Measurements from ENCODE around the gene PBX4. TPM values are rescaled to one million over a fixed set of nuclear protein-coding genes. Genes with fewer than 3 reads are reported as not detected.

Gene PBX4
- total RNA-seq, 2 experiments from 2014 or later: 13.6 to 14.9 TPM

GRCh38 chr19:19527674-19528625 is 90.5 kb downstream of the PBX4 start:
- ChIA-PET CTCF (interaction anchor here (1.2 to 1.8 kb wide), 3 partner anchors 23 to 116 kb away, joined by 3 to 6 read pairs (median 4); partner anchors contain the start of gene GMIP), POLR2A (no interaction called here)

- POLR2A ChIA-PET: no interaction called here
- CTCF ChIA-PET: interaction anchor here (1.2 to 1.3 kb wide), 2 partner anchors 24 to 27 kb away, joined by 3 to 4 read pairs; no protein-coding TSS in a partner anchor
These were observed 91.2 kb downstream of the PBX4 start for GRCh38 chr19:19527371-19527656.

- ChIA-PET CTCF (interaction anchor here (1.2 to 1.3 kb wide), 2 partner anchors 25 to 28 kb away, joined by 3 to 4 read pairs; no protein-coding TSS in a partner anchor), POLR2A (no interaction called here)
These were observed 91.7 kb downstream of the PBX4 start for GRCh38 chr19:19526581-19527370.

GRCh38 chr19:19525611-19526380 is 92.7 kb downstream of the PBX4 start:
- CTCF ChIA-PET: no interaction called here

GRCh38 chr19:19524053-19524452 is 94.4 kb downstream of the PBX4 start:
- CTCF ChIA-PET: no interaction called here
- POLR2A ChIA-PET: no interaction called here

More at GRCh38 chr19:19525611-19526380, 92.7 kb downstream of the PBX4 start:
- POLR2A ChIA-PET: no interaction called here

GRCh38 chr19:19523177-19523576 is 95.3 kb downstream of the PBX4 start:
- CTCF ChIA-PET: no interaction called here
- POLR2A ChIA-PET: no interaction called here

- POLR2A ChIA-PET: no interaction called here
- CTCF ChIA-PET: no interaction called here
These were observed 97.5 kb downstream of the PBX4 start for GRCh38 chr19:19520989-19521388.

- POLR2A ChIA-PET: interaction anchor here (0.7 kb wide), 2 partner anchors 188 to 517 kb away, joined by 4 to 5 read pairs; no protein-coding TSS in a partner anchor
- CTCF ChIA-PET: interaction anchor here (0.8 to 2.5 kb wide), 4 partner anchors 15 to 112 kb away, joined by 3 to 7 read pairs (median 4); partner anchors contain the start of gene GATAD2A
These were observed 101.3 kb downstream of the PBX4 start for GRCh38 chr19:19517235-19517619.

GRCh38 chr19:19515642-19516519 is 102.6 kb downstream of the PBX4 start, which contains the start of gene NDUFA13:
TSS of gene NDUFA13 (plus strand) at chr19:19516225. CDS start at chr19:19516239, 14 bp downstream.
- ChIA-PET POLR2A (interaction anchor here (0.7 to 1.5 kb wide), 4 partner anchors 27 to 194 kb away, joined by 3 to 9 read pairs (median 4); no protein-coding TSS in a partner anchor), CTCF (interaction anchor here (0.7 to 1.3 kb wide), 3 partner anchors 11 to 38 kb away, joined by 3 to 5 read pairs (median 4); no protein-coding TSS in a partner anchor)

GRCh38 chr19:19514881-19515641 is 103.4 kb downstream of the PBX4 start, which contains the start of gene TSSK6:
TSS of gene TSSK6 (minus strand) at chr19:19515548. CDS start at chr19:19515427, 121 bp downstream.
- POLR2A ChIA-PET: interaction anchor here (0.7 to 1.5 kb wide), 4 partner anchors 26 to 193 kb away, joined by 3 to 9 read pairs (median 4); no protein-coding TSS in a partner anchor

GRCh38 chr19:19514215-19514657 is 104.3 kb downstream of the PBX4 start:
- POLR2A ChIA-PET: interaction anchor here (1.5 kb wide), 1 partner anchor 192 kb away, joined by 3 read pairs; no protein-coding TSS in a partner anchor
- CTCF ChIA-PET: no interaction called here

More at GRCh38 chr19:19514881-19515641, 103.4 kb downstream of the PBX4 start, which contains the start of gene TSSK6:
- CTCF ChIA-PET: interaction anchor here (0.7 to 1.3 kb wide), 2 partner anchors 11 to 25 kb away, joined by 3 to 5 read pairs; no protein-coding TSS in a partner anchor

- ChIA-PET CTCF (no interaction called here), POLR2A (no interaction called here)
These were observed 104.8 kb downstream of the PBX4 start for GRCh38 chr19:19513682-19514081.

Other genes with a start within 250 kb of the PBX4 start
- gene GATAD2A, start 213.0 kb downstream of the PBX4 start, total RNA-seq: 100 to 1,000 TPM; 188 TPM
- gene TSSK6, start 103.1 kb downstream of the PBX4 start, total RNA-seq: 1 to 10 TPM; 2.5 to 2.8 TPM
- gene NDUFA13, start 102.5 kb downstream of the PBX4 start, total RNA-seq: 100 to 1,000 TPM; 337 to 339 TPM
- 1 to 10 TPM; 7.3 to 8.8 TPM for gene YJEFN3, start 89.8 kb downstream of the PBX4 start, total RNA-seq
- under 1 TPM; 0.15 to 0.30 TPM for gene CILP2, start 80.4 kb downstream of the PBX4 start, total RNA-seq
- 10 to 100 TPM; 24.9 to 25.5 TPM for gene LPAR2, start 9.5 kb upstream of the PBX4 start, total RNA-seq
- 10 to 100 TPM; 58.1 to 60.9 TPM for gene GMIP, start 25.0 kb upstream of the PBX4 start, total RNA-seq
- gene ATP13A1, start 45.0 kb upstream of the PBX4 start, total RNA-seq: 10 to 100 TPM; 88.6 to 96.1 TPM
- gene ZNF101, start 50.2 kb upstream of the PBX4 start, total RNA-seq: 10 to 100 TPM; 63.9 to 65.7 TPM
- gene ZNF14, start 114.4 kb upstream of the PBX4 start, total RNA-seq: 1 to 10 TPM; 5.6 to 5.7 TPM
- 10 to 100 TPM; 21.7 to 25.2 TPM for gene ZNF506, start 203.1 kb upstream of the PBX4 start, total RNA-seq
- gene ZNF253, start 247.2 kb upstream of the PBX4 start, total RNA-seq: 10 to 100 TPM; 11.9 to 12.1 TPM